ENCODE measurements around the gene UNC80.

Gene UNC80

GRCh38 chr2:210046851-210047500, 275.3 kb downstream of the UNC80 start:
- DNase-seq, result no peak

All from GDM1 (cell line).